Stomach smooth muscle (tissue), 2 donors: ENCODE data around the gene MINK1.
"Not testable (repeated sequence)": the region's sequence is repeated elsewhere in the genome, so short reads cannot be mapped to it uniquely, and the experiment has no call there.

Experiments
- H3K27ac ChIP-seq: one replicate; pipeline ENCODE4 v1.7.0; 2013; ENCODE audit warnings: mild to moderate bottlenecking, low read length, inconsistent platforms
- H3K27me3 ChIP-seq, 2 donors: one replicate each; pipeline ENCODE4 v1.7.0; 2013; ENCODE audit warnings: low read length in 2 of 2; ENCODE audit not compliant: insufficient read depth in 2 of 2, control insufficient read depth in 1 of 2
- H3K36me3 ChIP-seq, 2 donors: one replicate each; pipeline ENCODE4 v1.7.0; 2013; ENCODE audit warnings: low read length in 2 of 2; ENCODE audit not compliant: control insufficient read depth in 2 of 2, insufficient read depth in 2 of 2
- H3K4me1 ChIP-seq: one replicate; pipeline ENCODE4 v1.7.0; 2013; ENCODE audit warnings: low read length; ENCODE audit not compliant: control insufficient read depth, insufficient read depth
- H3K4me3 ChIP-seq, 2 donors: one replicate each; pipeline ENCODE4 v1.7.0; 2013; ENCODE audit warnings: low read length in 2 of 2
- H3K9ac ChIP-seq, 2 donors: one replicate each; pipeline ENCODE4 v1.7.0; 2013; ENCODE audit warnings: low read length in 2 of 2, mild to moderate bottlenecking in 1 of 2
- H3K9me3 ChIP-seq, 2 donors: one replicate each; pipeline ENCODE4 v1.7.0; 2013; ENCODE audit warnings: low read length in 2 of 2; ENCODE audit not compliant: control insufficient read depth in 2 of 2
- donor health status: healthy.
- donor health status: Pancreatic carcinoma.

MINK1 gene

GRCh38 chr17:4849011-4849536, 15.9 kb downstream of the MINK1 start:
- H3K4me3 ChIP-seq = no peak overlapping the region
- no peaks in the 10 kb centered on the region for H3K9me3 ChIP-seq
- H3K36me3 ChIP-seq = peaks cover 0 to 2% of the 10 kb centered on the region in 2 donors
- no peak overlapping the region for H3K27ac ChIP-seq
- H3K9ac ChIP-seq = no peak overlapping the region
- no peaks in the 10 kb centered on the region for H3K27me3 ChIP-seq
- no peaks in the 10 kb centered on the region for H3K4me1 ChIP-seq

DNA sequence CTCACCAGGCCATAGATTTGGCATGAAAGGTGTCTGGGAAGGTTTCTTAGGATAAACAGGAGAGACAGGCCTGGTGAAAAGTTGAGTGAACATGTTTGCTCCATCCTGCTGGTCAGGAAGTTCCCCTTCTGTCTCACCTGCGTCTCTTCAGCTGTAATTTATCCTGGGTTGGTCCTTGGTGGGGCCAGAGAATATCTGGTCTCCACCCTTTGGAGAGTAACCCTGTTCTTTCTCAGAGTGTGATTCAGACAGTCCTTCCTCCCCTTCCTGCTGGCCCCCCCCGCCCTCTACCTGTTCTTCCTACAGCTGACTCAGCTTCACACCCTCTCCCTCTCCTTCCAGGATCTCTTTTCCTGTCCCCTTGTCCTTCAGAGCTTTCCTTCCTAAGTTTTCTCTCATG, 17.1 kb downstream of the MINK1 start:
- no peaks in the 10 kb centered on the region for H3K4me1 ChIP-seq
- no peaks in the 10 kb centered on the region for H3K27me3 ChIP-seq
- H3K9ac ChIP-seq = no peak overlapping the region
- H3K9me3 ChIP-seq = no peaks in the 10 kb centered on the region
- peaks cover 0 to 4% of the 10 kb centered on the region in 2 donors for H3K36me3 ChIP-seq
- H3K4me3 ChIP-seq = no peak overlapping the region
- no peak overlapping the region for H3K27ac ChIP-seq

- H3K27ac ChIP-seq = no peak overlapping the region
- peaks cover 0 to 3% of the 10 kb centered on the region in 2 donors for H3K36me3 ChIP-seq
- H3K4me1 ChIP-seq = no peaks in the 10 kb centered on the region
- no peaks in the 10 kb centered on the region for H3K9me3 ChIP-seq
- no peak overlapping the region for H3K9ac ChIP-seq
- no peaks in the 10 kb centered on the region for H3K27me3 ChIP-seq
- no peak overlapping the region for H3K4me3 ChIP-seq
These were observed 17.9 kb downstream of the MINK1 start for GRCh38 chr17:4851084-4851483.

GRCh38 chr17:4852567-4853207, 19.5 kb downstream of the MINK1 start:
- Histone ChIP-seq H3K27ac (no peak overlapping the region), H3K4me1 (no peaks in the 10 kb centered on the region), H3K4me3 (no peak overlapping the region), H3K9me3 (no peaks in the 10 kb centered on the region), H3K27me3 (no peaks in the 10 kb centered on the region), H3K36me3 (peaks cover 0 to 4% of the 10 kb centered on the region in 2 donors), H3K9ac (no peak overlapping the region)

DNA sequence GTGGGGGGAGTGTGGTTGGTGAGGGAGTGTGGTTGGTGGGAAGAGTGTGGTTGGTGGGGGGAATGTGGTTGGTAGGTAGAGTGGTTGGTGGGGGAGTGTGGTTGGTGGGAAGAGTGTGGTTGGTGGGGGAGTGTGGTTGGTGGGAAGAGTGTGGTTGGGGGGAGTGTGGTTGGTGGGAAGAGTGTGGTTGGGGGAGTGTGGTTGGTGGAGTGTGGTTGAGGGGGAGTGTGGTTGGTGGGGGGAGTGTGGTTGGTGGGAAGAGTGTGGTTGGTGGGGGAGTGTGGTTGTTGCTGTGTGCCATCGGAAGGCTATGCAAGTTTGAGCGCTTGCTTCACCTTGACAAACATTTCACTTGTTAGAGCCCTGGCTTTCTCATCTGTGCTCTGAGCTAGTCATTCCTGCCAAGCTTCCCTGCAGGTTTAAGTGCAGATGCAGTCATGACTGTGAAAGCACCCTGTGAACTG, 20.1 kb downstream of the MINK1 start:
- H3K27ac ChIP-seq = no peak overlapping the region

GRCh38 chr17:4854111-4854681, 21.1 kb downstream of the MINK1 start:
- Histone ChIP-seq H3K9ac (no peak overlapping the region), H3K4me3 (no peak overlapping the region), H3K27ac (no peak overlapping the region), H3K27me3 (no peaks in the 10 kb centered on the region), H3K36me3 (peaks cover 0 to 4% of the 10 kb centered on the region in 2 donors), H3K9me3 (no peaks in the 10 kb centered on the region), H3K4me1 (peaks cover 9% of the 10 kb centered on the region)

More for the DNA sequence above, 20.1 kb downstream of the MINK1 start:
- peaks cover 0 to 4% of the 10 kb centered on the region in 2 donors for H3K36me3 ChIP-seq
- no peaks in the 10 kb centered on the region for H3K27me3 ChIP-seq
- no peaks in the 10 kb centered on the region for H3K9me3 ChIP-seq
- peaks cover 3% of the 10 kb centered on the region for H3K4me1 ChIP-seq
- H3K4me3 ChIP-seq = no peak overlapping the region
- no peak overlapping the region for H3K9ac ChIP-seq

GRCh38 chr17:4856271-4856936, 23.3 kb downstream of the MINK1 start:
- Histone ChIP-seq H3K4me1 (peaks cover 17% of the 10 kb centered on the region), H3K9me3 (no peaks in the 10 kb centered on the region), H3K4me3 (no peak overlapping the region), H3K36me3 (peaks cover 0 to 10% of the 10 kb centered on the region in 2 donors), H3K27me3 (no peaks in the 10 kb centered on the region), H3K27ac (no peak overlapping the region), H3K9ac (no peak overlapping the region)

GRCh38 chr17:4856937-4857314, 23.8 kb downstream of the MINK1 start:
- H3K9ac ChIP-seq = no peak overlapping the region
- H3K27me3 ChIP-seq = no peaks in the 10 kb centered on the region
- H3K4me1 ChIP-seq = peaks cover 17% of the 10 kb centered on the region
- peaks cover 0 to 10% of the 10 kb centered on the region in 2 donors for H3K36me3 ChIP-seq
- no peak overlapping the region for H3K4me3 ChIP-seq
- no peaks in the 10 kb centered on the region for H3K9me3 ChIP-seq
- no peak overlapping the region for H3K27ac ChIP-seq

DNA sequence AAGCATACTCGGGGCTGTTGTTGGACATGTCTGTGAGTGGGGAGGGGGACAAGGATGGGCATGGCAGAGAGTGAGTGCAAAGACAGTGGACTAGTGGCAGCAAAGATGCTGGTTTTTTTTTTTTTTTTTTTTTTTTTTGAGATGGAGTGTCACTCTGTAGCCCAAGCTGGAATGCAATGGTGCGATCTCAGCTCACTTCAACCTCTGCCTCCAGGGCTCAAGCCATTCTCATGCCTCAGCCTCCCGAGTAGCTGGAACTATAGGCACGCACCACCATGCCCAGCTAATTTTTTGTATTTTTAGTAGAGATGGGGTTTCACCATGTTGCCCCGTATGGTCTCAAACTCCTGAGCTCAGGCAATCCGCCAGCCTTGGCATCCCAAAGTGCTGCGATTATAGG, 24.2 kb downstream of the MINK1 start:
- not testable (repeated sequence) for H3K9ac ChIP-seq, H3K27ac ChIP-seq, H3K9me3 ChIP-seq, H3K4me3 ChIP-seq, H3K27me3 ChIP-seq
- Histone ChIP-seq H3K36me3 (peaks cover 0 to 10% of the 10 kb centered on the region in 2 donors), H3K4me1 (peaks cover 17% of the 10 kb centered on the region)

DNA sequence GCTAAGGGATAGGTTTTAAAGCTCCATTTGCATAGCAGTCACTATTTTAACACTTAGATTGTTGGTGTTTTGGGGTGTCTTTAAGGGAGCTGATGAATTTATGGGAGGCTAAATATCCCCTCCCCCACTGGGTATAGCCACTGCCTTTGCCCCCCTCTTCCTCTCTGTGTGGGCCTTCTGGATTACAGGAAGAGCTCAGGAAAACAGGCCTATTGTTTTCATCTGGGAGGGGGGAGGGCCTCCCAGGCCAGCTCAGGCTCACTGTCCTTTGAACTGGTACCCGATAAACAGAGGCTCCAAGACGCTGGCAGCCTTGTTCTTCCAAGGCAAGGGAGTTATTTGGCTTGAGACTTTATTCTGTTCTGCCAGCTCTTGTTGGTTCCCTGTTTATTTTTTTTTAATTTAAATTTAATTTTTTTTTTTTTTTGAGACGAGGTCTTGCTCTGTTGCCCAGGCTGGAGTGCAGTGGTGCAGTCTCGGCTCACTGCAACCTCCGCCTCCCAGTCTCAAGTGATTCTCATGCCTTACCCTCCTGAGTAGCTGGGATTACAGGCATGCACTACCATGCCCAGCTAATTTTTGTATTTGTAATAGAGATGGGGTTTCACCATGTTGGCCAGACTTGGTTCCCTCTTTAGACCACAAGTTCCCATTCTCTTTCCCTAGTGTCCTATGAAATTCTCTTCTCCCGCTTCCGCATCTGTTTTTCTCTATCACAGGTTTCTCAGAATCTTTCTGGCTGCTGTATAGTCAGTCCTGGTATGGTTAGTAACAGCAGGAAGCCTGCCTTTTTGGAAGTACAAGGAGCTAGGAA, 25.1 kb downstream of the MINK1 start:
- H3K9ac ChIP-seq = no peak overlapping the region
- H3K27me3 ChIP-seq = no peaks in the 10 kb centered on the region
- H3K4me3 ChIP-seq = no peak overlapping the region
- H3K9me3 ChIP-seq = no peaks in the 10 kb centered on the region
- peaks cover 17% of the 10 kb centered on the region for H3K4me1 ChIP-seq
- peaks cover 0 to 10% of the 10 kb centered on the region in 2 donors for H3K36me3 ChIP-seq
- peak overlapping the region; percentile 24 for H3K27ac ChIP-seq
